NCI-H146 treated with DMSO at 0.1 percent for 48 hours (cell line): Measurements from ENCODE around the gene GPR176.
A peak's percentile ranks its signal among the peaks of the same experiment; 100 is the strongest.

Experiments used
- DNase-seq: peaks from one replicate; lab custom pipeline; 2025; ENCODE audit not compliant: unreplicated experiment; lab: John Stamatoyannopoulos, UW

GPR176 gene

DNA sequence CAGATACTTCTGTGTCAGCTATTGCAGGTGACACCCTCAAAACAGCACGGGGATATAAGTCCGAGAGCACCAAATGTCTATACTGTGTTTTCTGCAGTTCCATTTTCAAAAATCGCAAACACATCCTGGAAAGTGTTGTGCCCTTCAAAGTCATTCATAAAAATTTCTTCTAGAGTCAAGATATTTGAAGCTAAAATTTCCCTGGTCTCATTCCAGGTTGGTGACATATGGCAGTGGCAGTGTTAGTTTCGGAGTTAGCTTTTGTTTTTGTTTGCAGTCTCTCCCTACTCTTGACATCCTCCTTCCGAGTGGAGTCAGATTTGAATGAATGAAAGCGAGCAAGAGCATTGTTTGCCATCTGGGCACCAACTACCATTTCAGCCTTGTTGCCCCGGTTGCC, 134.2 kb downstream of the GPR176 start:
- DNase-seq, result no peak

- no peak for DNase-seq
These were observed 134.9 kb downstream of the GPR176 start for GRCh38 chr15:39785139-39785538.

GRCh38 chr15:39784638-39785037, 135.4 kb downstream of the GPR176 start:
- DNase-seq, result no peak

GRCh38 chr15:39784125-39784524, 135.9 kb downstream of the GPR176 start:
- DNase-seq, result no peak

- no peak for DNase-seq
These were observed 136.7 kb downstream of the GPR176 start for GRCh38 chr15:39783244-39783820.

DNA sequence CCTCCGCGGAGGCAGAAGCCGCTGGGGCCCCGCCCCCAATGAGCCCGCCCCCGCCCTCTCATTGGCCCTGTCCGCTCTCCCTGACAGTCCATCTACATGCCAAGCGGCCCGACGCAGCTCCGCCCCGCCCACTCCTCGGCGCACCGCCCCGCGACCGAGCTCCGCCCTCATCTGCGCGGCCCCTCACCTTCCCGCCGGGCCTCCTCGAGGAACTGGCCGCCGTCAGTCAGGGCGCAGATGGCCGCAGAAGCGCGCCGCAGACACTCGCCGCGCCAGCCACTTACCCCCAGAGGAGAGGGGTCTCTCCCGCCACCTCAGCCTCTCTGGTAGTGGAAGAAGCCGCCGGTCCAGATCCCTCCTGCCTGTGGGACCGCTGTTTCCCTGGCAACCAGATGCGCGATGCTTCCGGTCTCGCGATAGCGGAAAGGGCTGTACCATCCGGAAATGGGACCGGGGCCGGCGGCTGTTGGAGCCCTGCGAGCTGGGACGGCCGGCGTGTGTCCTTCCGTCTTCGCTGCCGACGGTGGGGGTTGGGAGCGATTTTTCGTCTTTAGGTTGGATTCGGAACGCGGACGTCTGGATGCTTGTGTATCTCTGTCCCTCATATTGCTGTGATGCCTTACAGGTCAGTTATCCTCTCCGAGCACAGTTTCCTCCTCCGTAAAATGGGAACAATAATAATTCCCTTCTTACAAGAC, 137.5 kb downstream of the GPR176 start, which contains the start of gene FSIP1:
TSS of gene FSIP1 (minus strand) at position 401 of the 698 bp plus-strand sequence. CDS start 6,317 bp downstream, outside the sequence.
- peak; percentile 79 for DNase-seq

DNA sequence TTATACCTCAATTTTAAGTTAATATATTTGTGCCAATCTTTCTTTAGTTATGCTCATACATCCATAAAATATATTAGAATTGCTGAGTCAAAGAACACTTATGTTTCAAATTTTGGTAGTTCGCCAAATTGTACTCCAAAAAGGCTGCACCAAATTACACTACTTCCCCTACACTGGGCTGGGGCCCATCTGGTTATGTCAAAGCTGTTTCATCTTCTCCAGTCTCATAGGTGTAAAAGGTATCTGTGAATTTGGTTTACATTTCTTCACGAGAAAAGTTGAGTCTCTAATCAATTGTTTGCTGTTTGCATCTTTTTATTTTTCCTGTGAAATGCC, 138.1 kb downstream of the GPR176 start:
- no peak for DNase-seq

DNA sequence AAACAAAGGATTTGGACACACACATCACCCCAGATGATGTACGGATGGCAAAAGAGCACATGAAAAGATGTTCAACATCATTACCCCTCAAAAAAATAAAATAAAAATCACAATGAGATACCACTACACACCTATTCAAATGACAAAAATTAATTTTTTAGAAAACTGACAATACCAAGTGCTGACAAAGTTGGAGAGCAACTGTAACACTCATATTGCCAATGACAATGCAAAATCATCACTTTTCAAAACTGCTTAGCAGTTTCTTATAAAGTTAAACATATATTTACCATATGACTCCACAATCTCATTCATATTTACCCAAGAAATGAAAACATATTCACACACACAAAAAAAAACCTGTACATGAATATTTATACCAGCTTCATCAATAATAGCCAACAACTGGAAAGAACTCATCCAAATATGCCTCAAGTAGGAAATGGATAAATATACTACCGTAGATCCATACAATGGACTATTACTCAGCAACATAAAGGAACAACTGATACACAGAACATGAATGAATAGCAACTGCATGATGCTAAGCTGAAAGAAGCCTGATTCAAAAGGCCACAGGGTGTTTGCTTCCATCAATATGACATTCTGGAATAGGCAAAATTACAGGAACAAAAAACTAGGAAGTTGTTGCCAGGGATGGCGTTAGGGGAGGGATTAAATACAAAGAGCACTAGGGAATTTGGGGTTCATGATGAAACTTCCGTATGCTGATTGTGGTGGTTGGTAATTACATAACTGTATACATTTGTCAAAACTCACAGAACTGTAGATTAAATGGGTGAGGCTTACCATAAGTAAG, 138.7 kb downstream of the GPR176 start:
- DNase-seq, result no peak

DNA sequence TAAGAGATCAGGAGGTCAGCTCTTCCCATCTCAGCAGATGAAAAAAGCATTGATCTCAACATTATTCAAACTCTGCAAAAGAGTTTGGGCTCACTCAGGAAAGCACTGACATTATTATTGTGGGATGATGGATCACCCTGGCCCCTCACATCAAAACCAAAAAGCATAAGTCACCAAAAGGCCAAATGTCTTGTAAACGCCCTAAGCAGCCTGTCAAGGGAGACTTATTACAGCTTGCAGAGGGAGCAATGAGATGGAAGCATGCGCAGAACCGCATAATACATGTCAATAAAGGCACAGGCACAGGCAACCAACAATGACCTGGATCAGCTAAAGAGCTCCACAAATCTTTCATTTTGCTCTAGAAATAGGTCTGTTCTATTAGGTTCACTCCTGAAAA, 142.0 kb downstream of the GPR176 start:
- peak; percentile 1 for DNase-seq

- DNase-seq, result no peak
These were observed 142.6 kb downstream of the GPR176 start for GRCh38 chr15:39777496-39777895.

GRCh38 chr15:39776068-39776467, 144.0 kb downstream of the GPR176 start:
- no peak for DNase-seq

DNA sequence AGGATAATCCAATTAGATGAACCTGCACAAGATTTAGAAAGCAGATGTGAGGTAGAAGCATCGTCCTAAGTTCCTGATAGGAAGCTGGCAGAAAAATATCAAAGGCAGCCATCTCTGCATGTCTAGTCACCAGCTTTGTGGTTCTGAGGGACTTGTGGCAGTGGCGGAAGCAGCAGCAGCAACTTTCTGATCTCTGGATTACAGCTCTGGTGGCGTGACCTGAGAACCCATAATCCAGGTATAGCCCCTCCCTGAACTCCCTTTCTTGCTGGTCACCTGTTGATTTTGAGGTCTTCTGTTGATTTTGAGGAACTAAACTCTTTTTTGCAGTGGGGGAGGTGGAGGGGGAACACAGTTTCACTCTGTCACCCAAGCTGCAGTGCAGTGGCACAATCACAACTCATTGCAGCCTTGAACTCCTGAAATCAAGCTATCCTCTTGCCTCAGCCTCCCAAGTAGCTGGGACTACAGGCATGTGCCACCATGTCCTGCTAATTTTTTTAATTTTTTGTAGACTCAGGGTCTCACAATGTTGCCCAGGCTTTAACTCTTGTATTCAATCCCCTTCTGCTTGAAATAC, 145.3 kb downstream of the GPR176 start:
- no peak for DNase-seq

DNA sequence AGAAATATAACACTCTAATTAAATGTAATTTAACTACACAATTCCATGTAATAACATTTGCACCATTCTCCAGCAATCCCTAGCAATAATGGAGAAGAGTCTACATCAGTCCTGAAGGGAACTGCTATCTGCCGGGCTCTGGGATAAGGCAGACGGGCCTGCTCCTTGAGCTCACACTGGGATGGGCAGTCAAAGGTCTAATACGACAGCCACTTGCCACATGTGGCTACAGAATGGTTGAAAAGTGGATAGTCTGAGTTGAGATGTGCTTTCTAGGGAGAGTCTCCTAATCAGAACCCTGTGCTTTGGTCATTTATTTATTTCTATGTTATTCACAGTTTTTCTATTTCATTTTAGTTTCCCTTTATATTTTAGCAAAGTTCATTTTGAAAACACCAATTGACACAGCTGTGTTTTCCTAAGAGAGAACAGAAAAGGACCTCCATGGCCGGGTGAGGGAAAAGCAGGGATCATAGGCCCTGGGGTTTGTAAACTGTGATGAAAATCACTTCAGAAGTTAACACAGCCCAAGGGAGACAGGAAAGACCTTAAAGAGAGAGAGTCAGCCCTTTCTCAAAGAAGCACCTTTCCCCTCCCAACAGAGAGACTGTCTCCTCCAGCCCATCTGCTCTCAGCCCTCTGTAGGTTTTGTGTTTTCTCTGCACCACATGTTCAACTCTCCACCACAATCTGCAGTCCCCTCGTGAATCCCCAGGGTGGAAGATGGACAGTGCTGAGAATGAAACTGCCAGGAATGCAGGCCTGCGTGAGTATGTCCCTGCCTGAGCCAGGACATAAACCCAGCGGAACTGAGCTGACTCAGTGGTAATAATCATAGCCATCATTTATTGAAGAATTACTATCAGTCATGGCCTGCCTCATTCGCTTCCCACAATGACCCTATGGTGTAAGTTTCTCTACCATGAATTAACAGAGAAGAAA, 149.0 kb downstream of the GPR176 start:
- no peak for DNase-seq

DNA sequence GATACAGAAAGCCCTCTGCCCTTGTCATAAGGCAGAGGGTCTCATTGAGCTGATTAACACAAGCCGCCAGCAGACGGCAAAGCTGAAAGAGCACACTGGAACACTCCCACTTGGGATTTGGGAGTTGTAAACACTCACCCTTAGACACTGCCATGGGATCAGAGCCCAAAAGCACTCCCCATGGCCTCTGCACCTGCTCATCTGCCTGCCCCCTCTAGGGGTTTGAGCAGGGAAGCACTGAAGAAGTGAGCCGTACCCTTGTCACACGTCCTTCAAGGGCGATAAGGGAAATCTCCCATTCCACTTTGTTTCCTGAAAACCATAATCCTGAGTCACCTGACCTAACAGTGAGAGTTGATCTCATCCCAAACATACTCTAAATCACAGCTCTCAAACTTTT, 152.1 kb downstream of the GPR176 start:
- no peak for DNase-seq

GRCh38 chr15:39761006-39761405, 159.1 kb downstream of the GPR176 start:
- DNase-seq, result no peak

DNA sequence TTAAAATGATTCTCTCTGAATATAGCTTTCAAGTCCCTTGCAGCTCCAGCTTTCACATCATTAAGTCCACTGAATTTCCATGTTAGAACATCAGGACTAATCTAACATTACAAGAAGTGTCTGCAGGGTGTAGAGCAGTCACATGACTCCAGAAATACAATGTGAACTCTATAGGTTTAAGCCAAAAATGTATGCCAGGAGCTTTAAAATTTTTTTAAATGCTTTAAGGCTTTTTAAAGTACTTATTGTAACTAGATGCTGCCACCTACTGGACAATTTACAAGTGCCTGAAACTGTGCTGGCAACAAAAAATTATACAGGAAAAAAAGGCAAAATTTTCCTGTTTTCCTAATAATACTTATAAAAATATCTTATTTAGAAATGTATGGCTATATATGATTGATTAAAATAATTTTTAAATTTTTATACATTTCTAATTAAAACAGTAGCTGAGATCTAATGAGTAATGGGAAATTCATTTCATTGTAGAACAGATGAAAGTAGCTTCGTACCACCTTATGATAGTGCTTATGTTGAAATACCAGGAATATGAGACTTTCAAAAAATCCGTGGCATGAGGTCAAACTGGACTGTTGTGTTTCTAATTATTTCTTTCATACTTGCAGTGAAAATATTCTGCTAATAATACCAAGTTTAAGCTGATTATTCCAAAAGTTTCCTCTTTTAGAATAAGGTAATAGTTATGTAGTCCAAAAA, 163.1 kb downstream of the GPR176 start:
- DNase-seq, result peak; percentile 20

DNA sequence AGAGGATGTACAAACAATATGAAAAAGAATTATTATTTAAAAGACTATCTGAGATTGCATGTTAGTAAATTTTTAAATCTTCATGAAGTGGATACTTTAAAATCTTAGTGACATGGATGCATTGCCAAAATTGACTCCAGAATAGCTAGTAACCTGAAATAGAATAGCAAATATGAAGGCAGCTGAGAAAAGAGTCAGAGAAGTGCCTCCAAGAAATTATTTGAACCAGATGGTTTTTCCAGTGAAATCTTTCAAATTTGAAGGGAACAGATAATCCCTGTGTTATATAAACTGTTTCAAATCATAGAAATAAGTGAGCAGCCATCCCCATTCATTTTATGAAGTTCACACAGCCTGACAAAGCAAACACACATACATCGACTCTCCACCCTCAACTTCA, 167.1 kb downstream of the GPR176 start:
- DNase-seq, result no peak

DNA sequence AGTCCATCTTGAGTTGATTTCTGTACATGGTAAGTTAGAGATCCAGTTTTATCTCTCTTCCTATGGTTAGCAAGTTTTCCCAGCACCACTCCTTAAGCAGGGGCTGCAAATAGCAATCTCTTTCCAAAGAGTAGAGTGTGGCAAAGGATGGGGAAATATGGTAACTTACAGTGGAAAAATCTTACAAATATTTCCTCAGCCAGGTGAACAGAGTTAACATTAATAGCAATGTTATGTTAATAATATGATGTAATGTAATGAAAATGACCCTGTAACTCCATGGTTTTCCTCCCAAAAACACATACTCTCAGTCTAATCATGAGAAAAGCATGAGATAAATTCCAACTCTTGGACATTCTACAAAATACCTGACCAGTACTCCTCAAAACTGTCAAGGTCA, 167.8 kb downstream of the GPR176 start:
- no peak for DNase-seq
